Adrenal gland (tissue), 12 donors: ENCODE results near the gene ADARB2. TPM values are rescaled to one million over a fixed set of nuclear protein-coding genes. Genes with fewer than 3 reads are reported as not detected.
"Not testable (repeated sequence)": the region's sequence is repeated elsewhere in the genome, so short reads cannot be mapped to it uniquely, and the experiment has no call there.

ENCODE experiments used
- DNase-seq, 7 donors: peaks; one replicate each; pipeline ENCODE4 v3.0.0-alpha.2; 2019 to 2020
- H3K27ac ChIP-seq, 5 donors: fragments of 200-600 bp; sonication (generic) in 4 of 5; 1 replicate in 3 of 5; 2 replicates in 2 of 5; pipeline versions ENCODE4 v1.5.1 to v1.8.0; 2016 to 2020; ENCODE audit warnings: mild to moderate bottlenecking in 1 of 5
- H3K27me3 ChIP-seq: fragments of 200-600 bp; 2 replicates; pipeline ENCODE4 v1.8.0; 2021
- H3K36me3 ChIP-seq, 2 donors: fragments of 200-600 bp; replicated peaks in 1 of 2; 1 replicate in 1 of 2; 2 replicates in 1 of 2; pipeline versions ENCODE4 v1.5.1 to v1.8.0; 2018 to 2022
- H3K4me1 ChIP-seq, 2 donors: fragments of 200-600 bp; replicated peaks in 1 of 2; 1 replicate in 1 of 2; 2 replicates in 1 of 2; pipeline versions ENCODE4 v1.5.1 to v1.8.0; 2018 to 2021
- H3K4me3 ChIP-seq, 4 donors: fragments of 200-600 bp; sonication (generic) in 3 of 4; one replicate each; pipeline ENCODE4 v1.5.1; 2016 to 2018
- H3K9me3 ChIP-seq, 3 donors: fragments of 200-600 bp; sonication (generic) in 1 of 3; replicated peaks in 1 of 3; 1 replicate in 2 of 3; 2 replicates in 1 of 3; pipeline versions ENCODE4 v1.5.1 to v1.8.0; 2016 to 2021
- POLR2A ChIP-seq, 2 donors: fragments of 450-650 bp; IDR thresholded peaks; one replicate each; pipeline ENCODE4 v1.6.1; 2017; ENCODE audit warnings: antibody characterized with exemption in 2 of 2, mild to moderate bottlenecking in 2 of 2, moderate library complexity in 1 of 2
- WGBS, 4 donors: extraction: QIAGEN DNeasy Blood & Tissue Kit in 2 of 4; methylation state at CpG; one replicate each; pipeline versions ENCODE4 v1.1.5 to v1.1.7; 2013 to 2017; 5-methylcytosine and 5-hydroxymethylcytosine counted together
- intact Hi-C, 2 donors: fragments of 100-400 bp; cut with DNase I; formaldehyde crosslinking; loops; one replicate each; pipeline versions ENCODE4 v1.14.1 to v1.15.0; 2022 to 2023
- polyA plus RNA-seq, 3 donors: library from polyadenylated mRNA; stranded (reverse); fragments of 200-250 nt in 2 of 3; fragments of 350-450 nt in 1 of 3; fragmentation: Illumina TruSeq in 1 of 3; extraction: RNeasy Lipid Tissue Mini Kit (QIAGEN cat#74804) in 1 of 3; gene quantifications; one replicate each; pipeline ENCODE4 v1.2.3, GENCODE V29; 2013 to 2014
- total RNA-seq, 9 donors: library from RNA; depleted of rRNA in 4 of 9; stranded (reverse); fragments of >200 nt in 4 of 9; fragments of 120-200 nt in 1 of 9; fragmentation: NEBNext Ultra II Directional in 1 of 9; extraction: Animal tissue kit (Norgen Biotek cat#: 25700) in 1 of 9; gene quantifications; one replicate each; pipeline versions ENCODE4 v1.1.0 to v1.2.4, GENCODE V29; 2013 to 2023
- TF ChIP-seq, protein P1 (sequence below), 6 experiments: fragments of 450-650 bp in 4 of 6; fragments of 200-600 bp in 2 of 6; sonication (generic) in 1 of 6; IDR thresholded peaks; 1 replicate in 5 of 6; 2 replicates in 1 of 6; pipeline versions ENCODE4 v1.5.1 to v1.8.0; 2016 to 2021; ENCODE audit warnings: antibody characterized with exemption in 6 of 6, mild to moderate bottlenecking in 2 of 6, moderate library complexity in 1 of 6
- donor health status: healthy with polysubstance abuse.
- donor health status: Bipolar disorder and iron deficiency.
- donor health status: DM: yes; HTN: yes; CAD: no.
- donor health status: DM: no; HTN: no; CAD: no.
- donor health status: DM: no; HTN: no; CAD: no.
- donor health status: DM: yes; HTN: yes; CAD: no.

ADARB2 gene
- total and polyA plus RNA-seq, 12 donors: 0.14 to 3.1 (median 0.91) TPM

DNA sequence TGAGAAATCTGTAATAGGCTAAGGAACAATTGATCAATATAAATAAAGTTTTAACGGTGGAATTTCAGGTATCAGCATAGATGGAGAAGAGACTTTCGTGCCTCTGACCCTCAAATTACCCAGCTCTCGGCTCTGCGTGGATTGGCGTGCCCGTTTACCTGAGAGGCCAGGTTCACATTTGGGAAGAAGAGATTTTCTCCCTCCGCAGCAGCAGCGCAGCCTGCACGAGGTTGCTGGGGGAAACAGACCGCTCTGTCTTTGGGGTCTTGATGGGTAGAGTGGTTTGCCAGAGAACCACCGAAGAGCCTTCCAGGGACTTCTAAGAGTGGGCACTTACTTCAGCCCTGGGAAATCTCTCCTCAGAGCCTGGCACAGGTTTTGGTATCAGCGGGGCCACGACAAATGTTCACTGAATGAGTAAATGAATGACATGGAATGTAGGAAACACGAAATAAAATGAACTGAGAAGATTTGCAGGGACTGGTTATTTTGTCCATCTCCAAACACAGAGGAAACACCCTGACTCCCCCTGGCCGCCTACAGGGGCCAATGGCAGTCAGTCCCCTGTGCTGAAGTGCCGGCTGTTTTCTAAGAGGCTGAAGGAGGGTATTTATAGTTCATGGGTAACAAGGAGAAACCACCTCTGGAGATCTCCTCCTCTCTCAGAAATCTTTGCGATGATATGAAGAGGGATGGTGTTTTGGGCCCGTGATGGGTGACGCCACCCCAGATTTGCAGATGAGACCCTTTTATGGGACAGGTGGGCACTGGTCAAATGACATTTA lies 338.5 kb downstream of the ADARB2 start:
- H3K4me3 ChIP-seq: no peak overlapping the region
- intact Hi-C loops: no loop called here
- no peaks in the 10 kb centered on the region for H3K36me3 ChIP-seq
- no peaks in the 10 kb centered on the region for H3K9me3 ChIP-seq
- DNase-seq: peak in 2 of 7 donors; percentile 4 to 18
- no peak overlapping the region for H3K27ac ChIP-seq
- no peaks in the 10 kb centered on the region for H3K4me1 ChIP-seq
- no peak for TF ChIP-seq POLR2A (IDR thresholded peaks at IDR 0.05)
- TF ChIP-seq, protein P1, sequence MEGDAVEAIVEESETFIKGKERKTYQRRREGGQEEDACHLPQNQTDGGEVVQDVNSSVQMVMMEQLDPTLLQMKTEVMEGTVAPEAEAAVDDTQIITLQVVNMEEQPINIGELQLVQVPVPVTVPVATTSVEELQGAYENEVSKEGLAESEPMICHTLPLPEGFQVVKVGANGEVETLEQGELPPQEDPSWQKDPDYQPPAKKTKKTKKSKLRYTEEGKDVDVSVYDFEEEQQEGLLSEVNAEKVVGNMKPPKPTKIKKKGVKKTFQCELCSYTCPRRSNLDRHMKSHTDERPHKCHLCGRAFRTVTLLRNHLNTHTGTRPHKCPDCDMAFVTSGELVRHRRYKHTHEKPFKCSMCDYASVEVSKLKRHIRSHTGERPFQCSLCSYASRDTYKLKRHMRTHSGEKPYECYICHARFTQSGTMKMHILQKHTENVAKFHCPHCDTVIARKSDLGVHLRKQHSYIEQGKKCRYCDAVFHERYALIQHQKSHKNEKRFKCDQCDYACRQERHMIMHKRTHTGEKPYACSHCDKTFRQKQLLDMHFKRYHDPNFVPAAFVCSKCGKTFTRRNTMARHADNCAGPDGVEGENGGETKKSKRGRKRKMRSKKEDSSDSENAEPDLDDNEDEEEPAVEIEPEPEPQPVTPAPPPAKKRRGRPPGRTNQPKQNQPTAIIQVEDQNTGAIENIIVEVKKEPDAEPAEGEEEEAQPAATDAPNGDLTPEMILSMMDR (IDR thresholded peaks at IDR 0.05): no peak
- H3K27me3 ChIP-seq: no peaks in the 10 kb centered on the region
- 82 to 88% (median 85%) methylated on average over 19 of the region's 19 CpGs for WGBS, 4 donors

DNA sequence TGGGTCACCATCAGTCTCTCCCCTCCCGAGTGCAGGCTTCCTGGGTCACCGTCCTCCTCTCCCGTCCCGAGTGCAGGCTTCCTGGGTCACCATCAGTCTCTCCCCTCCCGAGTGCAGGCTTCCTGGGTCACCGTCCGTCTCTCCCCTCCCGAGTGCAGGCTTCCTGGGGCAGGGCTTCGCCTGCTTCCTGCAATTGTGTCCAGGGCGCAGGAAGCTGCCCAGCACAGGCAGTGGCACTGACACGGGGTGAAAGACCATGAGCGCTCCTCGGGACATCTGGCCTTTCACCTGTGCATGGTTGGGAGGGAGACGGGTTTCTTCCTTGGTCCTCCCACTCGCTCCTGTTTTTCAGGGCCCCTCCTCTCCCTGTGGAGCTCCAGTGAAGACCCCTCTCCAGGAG lies 339.2 kb downstream of the ADARB2 start:
- intact Hi-C loops, H3K4me3 ChIP-seq, H3K36me3 ChIP-seq, H3K27me3 ChIP-seq, H3K9me3 ChIP-seq, H3K27ac ChIP-seq, H3K4me1 ChIP-seq: not testable (repeated sequence)
- 53 to 61% (median 59%) methylated on average over 13 to 15 of the region's 15 CpGs for WGBS, 4 donors
- DNase-seq: peak in 3 of 7 donors; percentile 3 to 13 (median 9)

DNA sequence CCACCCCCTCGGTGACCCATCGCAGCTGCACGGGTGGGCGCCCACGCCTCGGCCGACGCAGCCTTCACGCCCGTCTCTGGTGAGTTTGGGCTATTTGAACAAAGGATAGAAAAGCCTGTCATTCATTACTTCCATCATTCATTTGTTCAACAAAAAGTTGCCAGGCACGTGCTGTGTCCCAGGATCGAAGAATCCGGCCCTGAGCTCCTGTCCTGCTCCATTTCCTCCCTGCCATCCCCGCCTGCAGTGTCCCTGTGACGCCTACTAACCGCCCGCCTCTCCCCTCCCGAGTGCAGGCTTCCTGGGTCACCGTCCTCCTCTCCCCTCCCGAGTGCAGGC lies 341.1 kb downstream of the ADARB2 start:
- DNase-seq: peak in 1 of 7 donors; percentile 25
- no peaks in the 10 kb centered on the region for H3K4me1 ChIP-seq
- no peaks in the 10 kb centered on the region for H3K27me3 ChIP-seq
- WGBS, 4 donors: 79 to 88% (median 87%) methylated on average over 18 to 20 of the region's 20 CpGs
- intact Hi-C loops: no loop called here
- TF ChIP-seq POLR2A (IDR thresholded peaks at IDR 0.05): no peak
- TF ChIP-seq, protein P1 (IDR thresholded peaks at IDR 0.05): no peak
- H3K36me3 ChIP-seq: no peaks in the 10 kb centered on the region
- H3K9me3 ChIP-seq: no peaks in the 10 kb centered on the region
- no peak overlapping the region for H3K4me3 ChIP-seq
- H3K27ac ChIP-seq: no peak overlapping the region

DNA sequence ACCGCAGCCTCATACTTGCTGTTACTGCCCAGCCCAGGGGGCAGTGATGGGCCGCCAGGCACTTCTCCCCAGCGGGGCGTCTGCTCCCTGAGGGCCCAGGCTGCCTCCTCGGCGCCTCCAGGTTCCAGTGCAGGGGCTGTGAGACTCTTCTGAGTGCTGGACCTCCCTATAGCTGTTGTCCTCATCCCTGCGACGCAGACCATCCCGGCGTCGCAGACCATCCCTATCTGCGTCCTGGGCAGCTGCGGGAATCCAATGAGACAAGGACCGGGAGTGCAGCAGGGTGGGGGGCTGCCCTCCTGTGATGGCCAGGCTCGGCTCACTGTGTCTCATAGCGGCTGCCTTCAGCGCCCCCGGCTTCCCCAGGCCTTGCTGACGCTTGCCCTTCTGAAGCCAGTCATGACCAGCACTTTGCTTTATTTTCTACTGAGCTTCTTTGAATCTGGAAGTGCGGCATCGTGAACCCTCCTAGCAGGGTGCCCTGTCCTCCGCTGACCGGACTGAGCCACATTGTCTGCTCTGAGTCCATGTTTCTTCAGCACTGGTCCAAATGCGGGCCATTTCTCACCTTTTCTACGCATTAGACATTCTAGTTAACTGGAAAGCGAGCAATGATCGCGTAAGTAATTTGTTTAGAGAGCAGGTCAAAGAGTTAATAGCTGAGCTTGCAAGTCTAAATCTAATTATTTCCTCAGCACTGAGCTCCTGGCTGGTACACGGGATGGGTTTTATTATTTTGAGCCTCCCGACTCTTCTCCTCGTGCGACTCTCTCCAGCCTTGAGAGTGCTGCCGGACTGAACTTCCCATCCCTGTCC lies 341.6 kb downstream of the ADARB2 start:
- Histone ChIP-seq H3K27ac (no peak overlapping the region), H3K4me3 (no peak overlapping the region), H3K9me3 (no peaks in the 10 kb centered on the region), H3K27me3 (no peaks in the 10 kb centered on the region), H3K4me1 (no peaks in the 10 kb centered on the region), H3K36me3 (no peaks in the 10 kb centered on the region)
- 87 to 88% (median 88%) methylated on average over 14 to 33 of the region's 33 CpGs for WGBS, 4 donors
- TF ChIP-seq, protein P1 (IDR thresholded peaks at IDR 0.05): no peak
- TF ChIP-seq POLR2A (IDR thresholded peaks at IDR 0.05): no peak
- peak in 2 of 7 donors; percentile 5 to 39 for DNase-seq
- intact Hi-C loops: no loop called here
